ENCODE measurements around the gene STAT4. TPM values are rescaled to one million over a fixed set of nuclear protein-coding genes. Genes with fewer than 3 reads are reported as not detected.

The STAT4 gene
- total RNA-seq, 4 donors from 2014 or later, result 0.31 to 1.0 (median 0.73) TPM; not detected in 1

GRCh38 chr2:190990132-190990531, 160.7 kb downstream of the STAT4 start:
- H3K4me1 ChIP-seq, result peaks cover 0 to 4% of the 10 kb centered on the region in 2 donors
- ATAC-seq (no peak), DNase-seq (no peak)
- in situ Hi-C loops (cut with MboI; ENCODE audit: low sequenced_read_pairs in 4 of 4), result no loop called here
- H3K9me3 ChIP-seq, result no peaks in the 10 kb centered on the region
- no peak overlapping the region for H3K4me3 ChIP-seq
- intact Hi-C loops (cut with DNase I; ENCODE audit: low total_unique reads), result loop anchor here (2.0 kb wide), 1 partner anchor 13 kb away; no protein-coding TSS in a partner anchor
- TF ChIP-seq POLR2A (IDR thresholded peaks at IDR 0.05) (no peak), CTCF (IDR thresholded peaks at IDR 0.05 in 4 of 5, conservative IDR thresholded peaks at IDR 0.05 in 1 of 5) (no peak)
- peaks cover 4 to 93% of the 10 kb centered on the region in 2 donors for H3K36me3 ChIP-seq
- H3K27ac ChIP-seq, result no peak overlapping the region
- H3K27me3 ChIP-seq, result no peaks in the 10 kb centered on the region

GRCh38 chr2:190988910-190989309, 161.9 kb downstream of the STAT4 start:
- H3K9me3 ChIP-seq, result no peaks in the 10 kb centered on the region
- ATAC-seq, result no peak
- DNase-seq, result no peak
- H3K27me3 ChIP-seq, result no peaks in the 10 kb centered on the region
- intact Hi-C loops (cut with DNase I; ENCODE audit: low total_unique reads), result no loop called here
- H3K36me3 ChIP-seq, result peaks cover 2 to 93% of the 10 kb centered on the region in 2 donors
- peaks cover 0 to 4% of the 10 kb centered on the region in 2 donors for H3K4me1 ChIP-seq
- no peak for TF ChIP-seq CTCF (IDR thresholded peaks at IDR 0.05 in 4 of 5, conservative IDR thresholded peaks at IDR 0.05 in 1 of 5)
- H3K27ac ChIP-seq, result no peak overlapping the region
- in situ Hi-C loops (cut with MboI; ENCODE audit: low sequenced_read_pairs in 4 of 4), result no loop called here
- no peak overlapping the region for H3K4me3 ChIP-seq

- intact Hi-C loops (cut with DNase I; ENCODE audit: low total_unique reads), result no loop called here
- Histone ChIP-seq H3K27ac (no peak overlapping the region), H3K4me1 (peaks cover 0 to 4% of the 10 kb centered on the region in 2 donors), H3K4me3 (no peak overlapping the region), H3K36me3 (peaks cover 0 to 93% of the 10 kb centered on the region in 2 donors), H3K27me3 (no peaks in the 10 kb centered on the region), H3K9me3 (no peaks in the 10 kb centered on the region)
- ATAC-seq (no peak), DNase-seq (no peak)
- in situ Hi-C loops (cut with MboI; ENCODE audit: low sequenced_read_pairs in 4 of 4), result no loop called here
- TF ChIP-seq CTCF (IDR thresholded peaks at IDR 0.05 in 4 of 5, conservative IDR thresholded peaks at IDR 0.05 in 1 of 5) (no peak), POLR2A (IDR thresholded peaks at IDR 0.05) (no peak)
Observed at GRCh38 chr2:190987938-190988337, 162.9 kb downstream of the STAT4 start.

GRCh38 chr2:190987116-190987515, 163.7 kb downstream of the STAT4 start:
- DNase-seq (no peak), ATAC-seq (no peak)
- no peak overlapping the region for H3K4me3 ChIP-seq
- H3K9me3 ChIP-seq, result no peaks in the 10 kb centered on the region
- intact Hi-C loops (cut with DNase I; ENCODE audit: low total_unique reads) (no loop called here), in situ Hi-C loops (cut with MboI; ENCODE audit: low sequenced_read_pairs in 4 of 4) (no loop called here)
- H3K36me3 ChIP-seq, result peaks cover 0 to 95% of the 10 kb centered on the region in 2 donors
- no peaks in the 10 kb centered on the region for H3K27me3 ChIP-seq
- no peak overlapping the region for H3K27ac ChIP-seq
- peaks cover 0 to 4% of the 10 kb centered on the region in 2 donors for H3K4me1 ChIP-seq
- TF ChIP-seq POLR2A (IDR thresholded peaks at IDR 0.05), result no peak
- TF ChIP-seq CTCF (IDR thresholded peaks at IDR 0.05 in 4 of 5, conservative IDR thresholded peaks at IDR 0.05 in 1 of 5), result no peak

Measured in gastrocnemius medialis (tissue), 4 donors.